HCT116 (cell line): ENCODE results near the gene STX1A. TPM values are rescaled to one million over a fixed set of nuclear protein-coding genes. Genes with fewer than 3 reads are reported as not detected.

Experiments used
- ATAC-seq: fragments of 200-7000 bp; cut with Tn5 transposase; 2 replicates; pipeline ENCODE4 v1.9.1; 2020; ENCODE audit warnings: mild to moderate bottlenecking, moderate library complexity
- BruUV-seq: library from RNA; stranded (reverse); fragments of 400-500 nt; replicated peaks from 2 replicates; lab custom pipeline; 2021; lab: Mats Ljungman, UMichigan
- CTCF ChIA-PET: fragments of 300-600 bp; sonication (Branson Sonifier 250); formaldehyde crosslinking; loops from one replicate; lab custom pipeline; 2021; ENCODE audit warnings: antibody characterized with exemption; lab: Charles Lee
- POLR2A ChIA-PET: fragments of 300-600, 350-600 bp; sonication (Branson Sonifier 250); formaldehyde crosslinking; loops from one replicate; lab custom pipeline; 2021; ENCODE audit warnings: antibody characterized with exemption; lab: Charles Lee
- RAD21 ChIA-PET, 2 experiments: fragments of 300-600 bp; sonication (Branson Sonifier 250); formaldehyde crosslinking; loops; one replicate each; lab custom pipeline; 2023; ENCODE audit warnings: low total read pairs in 2 of 2; ENCODE audit not compliant: uncharacterized antibody in 2 of 2, unreplicated experiment in 2 of 2, low non-redundant PET in 1 of 2; lab: Charles Lee
- DNase-seq: peaks from one replicate; pipeline ENCODE4 v3.0.0-alpha.2; 2010; ENCODE audit warnings: low read depth, low spot score
- H2AFZ ChIP-seq: fragments of 200-600 bp; shearing (Covaris generic), sonication (generic); 2 replicates; pipeline ENCODE4 v1.6.1; 2017; ENCODE audit warnings: low read depth, mixed run types, mixed read lengths, antibody characterized with exemption, low read length; ENCODE audit not compliant: poor library complexity, severe bottlenecking
- H3K27ac ChIP-seq: 2 replicates; pipeline ENCODE4 v1.5.1; 2012; ENCODE audit warnings: low read depth, low read length
- H3K27me3 ChIP-seq: fragments of 200-600 bp; sonication (generic); 2 replicates; pipeline ENCODE4 v1.6.1; 2016; ENCODE audit warnings: mixed run types, low read length, mixed read lengths; ENCODE audit not compliant: insufficient read depth
- H3K36me3 ChIP-seq, 2 experiments: fragments of 200-500 bp in 1 of 2; fragments of 200-600 bp in 1 of 2; sonication (Bioruptor generic) in 1 of 2; sonication (generic) in 1 of 2; 2 replicates each; pipeline versions ENCODE4 v1.5.1 to v1.6.1; 2014 to 2016; ENCODE audit warnings: low read length in 2 of 2, inconsistent platforms in 1 of 2, mixed read lengths in 1 of 2, mixed run types in 1 of 2; ENCODE audit not compliant: insufficient read depth in 2 of 2, control insufficient read depth in 1 of 2
- H3K4me1 ChIP-seq, 2 experiments: fragments of 200-600 bp in 1 of 2; sonication (generic) in 1 of 2; 2 replicates each; pipeline versions ENCODE4 v1.5.1 to v1.6.1; 2012 to 2017; ENCODE audit warnings: low read length in 2 of 2, inconsistent platforms in 1 of 2, mild to moderate bottlenecking in 1 of 2, mixed read lengths in 1 of 2, mixed run types in 1 of 2, moderate library complexity in 1 of 2; ENCODE audit not compliant: insufficient read depth in 2 of 2, control insufficient read depth in 1 of 2
- H3K4me2 ChIP-seq: fragments of 200-600 bp; sonication (generic); 2 replicates; pipeline ENCODE4 v1.6.1; 2017; ENCODE audit warnings: mixed run types, low read length, mixed read lengths
- H3K4me3 ChIP-seq, 2 experiments: fragments of 200-600 bp in 1 of 2; sonication (generic) in 1 of 2; replicated peaks in 1 of 2; 2 replicates each; pipeline ENCODE4 v1.5.1; 2011 to 2016; ENCODE audit warnings: low read length in 2 of 2, control low read depth in 1 of 2, low read depth in 1 of 2, mild to moderate bottlenecking in 1 of 2, mixed read lengths in 1 of 2, mixed run types in 1 of 2
- H3K79me2 ChIP-seq: fragments of 200-600 bp; sonication (generic); 2 replicates; pipeline ENCODE4 v1.6.1; 2017; ENCODE audit warnings: mild to moderate bottlenecking, mixed run types, low read length, moderate library complexity, mixed read lengths; ENCODE audit not compliant: insufficient read depth
- H3K9ac ChIP-seq: fragments of 200-600 bp; sonication (generic); 2 replicates; pipeline ENCODE4 v1.6.1; 2016; ENCODE audit warnings: low read length, mixed read lengths
- H3K9me2 ChIP-seq: fragments of 200-600 bp; sonication (generic), shearing (Covaris generic); 2 replicates; pipeline ENCODE4 v1.6.1; 2017; ENCODE audit warnings: mixed run types, mild to moderate bottlenecking, moderate library complexity; ENCODE audit not compliant: insufficient read depth
- H3K9me3 ChIP-seq, 2 experiments: fragments of 200-500 bp in 1 of 2; fragments of 200-600 bp in 1 of 2; sonication (Bioruptor generic) in 1 of 2; sonication (generic) in 1 of 2; 2 replicates each; pipeline ENCODE4 v1.6.1; 2014 to 2017; ENCODE audit warnings: low read length in 2 of 2, mixed read lengths in 2 of 2, inconsistent platforms in 1 of 2, low read depth in 1 of 2, mild to moderate bottlenecking in 1 of 2, mixed run types in 1 of 2, moderate library complexity in 1 of 2; ENCODE audit not compliant: control insufficient read depth in 1 of 2, insufficient read depth in 1 of 2
- H4K20me1 ChIP-seq: fragments of 200-600 bp; sonication (generic), shearing (Covaris generic); 2 replicates; pipeline ENCODE4 v1.6.1; 2017; ENCODE audit warnings: mixed run types, mild to moderate bottlenecking, moderate library complexity; ENCODE audit not compliant: insufficient read depth
- EGR1 ChIP-seq: IDR thresholded peaks from 2 replicates; pipeline ENCODE4 v1.6.1; 2012; ENCODE audit warnings: low read depth
- ELF1 ChIP-seq: IDR thresholded peaks from 2 replicates; pipeline ENCODE4 v1.6.1; 2012; ENCODE audit warnings: low read depth, borderline replicate concordance
- EZH2phosphoT487 ChIP-seq: fragments of 200-600 bp; IDR thresholded peaks from 2 replicates; pipeline ENCODE4 v1.6.1; 2018; ENCODE audit warnings: antibody characterized with exemption, borderline replicate concordance
- RAD21 ChIP-seq: IDR thresholded peaks from 2 replicates; pipeline ENCODE4 v1.6.1; 2012; ENCODE audit warnings: low read depth, mild to moderate bottlenecking
- SP1 ChIP-seq: IDR thresholded peaks from 2 replicates; pipeline ENCODE4 v1.6.1; 2012; ENCODE audit warnings: low read depth
- SRF ChIP-seq: IDR thresholded peaks from 2 replicates; pipeline ENCODE4 v1.6.1; 2012; ENCODE audit warnings: low read depth
- ZBTB33 ChIP-seq: IDR thresholded peaks from 2 replicates; pipeline ENCODE4 v1.6.1; 2011; ENCODE audit warnings: mild to moderate bottlenecking, low read length, moderate library complexity; ENCODE audit not compliant: insufficient replicate concordance; ENCODE audit errors: extremely low read depth
- intact Hi-C: fragments of 100-400 bp; cut with micrococcal nuclease; formaldehyde crosslinking; loops from 2 replicates; pipeline ENCODE4 v1.10.0; 2022
- total RNA-seq: library from RNA; stranded (reverse); gene quantifications from one replicate; pipeline ENCODE4 v1.2.1, GENCODE V29; 2021; ENCODE audit not compliant: unreplicated experiment

The STX1A gene
- total RNA-seq, 1 experiment from 2014 or later: 39.4 TPM

- Histone ChIP-seq H3K4me1 (peaks cover 55 to 65% of the 10 kb centered on the region in 2 experiments), H3K9me3 (no peaks in the 10 kb centered on the region), H3K79me2 (peaks cover 40% of the 10 kb centered on the region), H4K20me1 (peaks cover 8% of the 10 kb centered on the region; the same call in 1 of the 2 replicates), H3K4me2 (peak overlapping the region; percentile 77), H2AFZ (no peak overlapping the region), H3K9ac (peak overlapping the region; percentile 34; the same call in 1 of the 2 replicates), H3K9me2 (no peaks in the 10 kb centered on the region), H3K36me3 (no peaks in the 10 kb centered on the region), H3K27ac (no peak overlapping the region), H3K4me3 (peak overlapping the region; percentile 31 to 44), H3K27me3 (no peaks in the 10 kb centered on the region)
- RAD21 ChIA-PET: interaction anchor here in 1 of 2 experiments (1.4 kb wide), 1 partner anchor 13 kb away, joined by 3 read pairs; no protein-coding TSS in a partner anchor
- TF ChIP-seq EGR1: no peak
- no peak for TF ChIP-seq ELF1
- TF ChIP-seq EZH2phosphoT487: no peak
- no peak for TF ChIP-seq RAD21
- no TSS peak for BruUV-seq
- DNase-seq (no peak), ATAC-seq (peak; percentile 2; the same call in 1 of the 2 replicates)
- intact Hi-C loops: loop anchor here (10.0 kb wide), 1 partner anchor 55 kb away; the partner anchor contains the start of gene VPS37D
- CTCF ChIA-PET: interaction anchor here (1.0 to 2.0 kb wide), 4 partner anchors 12 to 113 kb away, joined by 3 to 6 read pairs (median 6); no protein-coding TSS in a partner anchor
- POLR2A ChIA-PET: interaction anchor here (0.9 to 1.6 kb wide), 2 partner anchors 12 to 42 kb away, joined by 3 to 5 read pairs; no protein-coding TSS in a partner anchor
Measured at GRCh38 chr7:73719806-73720169, 319 bp upstream of the STX1A start.

- CTCF ChIA-PET: no interaction called here
- H3K9ac ChIP-seq: peak overlapping the region; percentile 95
- POLR2A ChIA-PET: interaction anchor here (1.9 kb wide), 1 partner anchor 12 kb away, joined by 13 read pairs; no protein-coding TSS in a partner anchor
- RAD21 ChIA-PET: no interaction called here
- peaks cover 53% of the 10 kb centered on the region for H3K79me2 ChIP-seq
- peak; percentile 5 for ATAC-seq
- H4K20me1 ChIP-seq: peaks cover 8% of the 10 kb centered on the region; the same call in 1 of the 2 replicates
- peaks cover 61 to 71% of the 10 kb centered on the region in 2 experiments for H3K4me1 ChIP-seq
- intact Hi-C loops: no loop called here
- DNase-seq: no peak
- peak overlapping the region; percentile 84 for H3K4me2 ChIP-seq
- no peaks in the 10 kb centered on the region for H3K27me3 ChIP-seq
- H2AFZ ChIP-seq: no peak overlapping the region
- peak overlapping the region; percentile 88 to 93 for H3K4me3 ChIP-seq
- no peaks in the 10 kb centered on the region for H3K9me2 ChIP-seq
- H3K9me3 ChIP-seq: no peaks in the 10 kb centered on the region
- no TSS peak for BruUV-seq
- peak overlapping the region; percentile 81 for H3K27ac ChIP-seq
- H3K36me3 ChIP-seq: peaks cover 0 to 2% of the 10 kb centered on the region in 2 experiments; a peak in 1 of 4 replicates
- no peak for TF ChIP-seq ZBTB33
- TF ChIP-seq SP1: no peak
- no peak for TF ChIP-seq SRF
Measured at GRCh38 chr7:73718438-73718881, 1.0 kb downstream of the STX1A start.
